ENCODE data around the gene BRMS1.

GRCh38 chr11:66316849-66317251, 28.1 kb downstream of the BRMS1 start, which contains the start of gene CD248:
- TF ChIP-seq CTCF (IDR thresholded peaks at IDR 0.05): no peak
- TF ChIP-seq POLR2A (IDR thresholded peaks at IDR 0.05): no peak
